ENCODE data around the gene ACSL1.

The ACSL1 gene

DNA sequence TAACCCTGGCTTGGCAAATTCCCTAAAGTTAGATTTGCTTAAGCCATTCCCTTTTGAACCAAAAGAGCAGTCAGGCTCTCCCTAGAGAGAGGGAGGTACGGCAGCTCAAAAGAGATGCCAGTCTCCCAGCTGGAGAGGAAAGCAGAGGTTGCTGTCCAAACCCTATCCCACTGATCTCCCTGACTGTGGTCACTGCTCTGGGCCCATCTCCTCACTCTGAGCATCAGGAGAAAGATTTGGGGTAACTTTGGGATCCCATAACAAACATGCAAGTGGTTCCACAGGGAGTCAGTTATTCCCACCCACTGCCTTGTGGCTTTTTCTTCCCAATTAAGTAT is 17.1 kb downstream of the ACSL1 start:
- no peak for DNase-seq

DNA sequence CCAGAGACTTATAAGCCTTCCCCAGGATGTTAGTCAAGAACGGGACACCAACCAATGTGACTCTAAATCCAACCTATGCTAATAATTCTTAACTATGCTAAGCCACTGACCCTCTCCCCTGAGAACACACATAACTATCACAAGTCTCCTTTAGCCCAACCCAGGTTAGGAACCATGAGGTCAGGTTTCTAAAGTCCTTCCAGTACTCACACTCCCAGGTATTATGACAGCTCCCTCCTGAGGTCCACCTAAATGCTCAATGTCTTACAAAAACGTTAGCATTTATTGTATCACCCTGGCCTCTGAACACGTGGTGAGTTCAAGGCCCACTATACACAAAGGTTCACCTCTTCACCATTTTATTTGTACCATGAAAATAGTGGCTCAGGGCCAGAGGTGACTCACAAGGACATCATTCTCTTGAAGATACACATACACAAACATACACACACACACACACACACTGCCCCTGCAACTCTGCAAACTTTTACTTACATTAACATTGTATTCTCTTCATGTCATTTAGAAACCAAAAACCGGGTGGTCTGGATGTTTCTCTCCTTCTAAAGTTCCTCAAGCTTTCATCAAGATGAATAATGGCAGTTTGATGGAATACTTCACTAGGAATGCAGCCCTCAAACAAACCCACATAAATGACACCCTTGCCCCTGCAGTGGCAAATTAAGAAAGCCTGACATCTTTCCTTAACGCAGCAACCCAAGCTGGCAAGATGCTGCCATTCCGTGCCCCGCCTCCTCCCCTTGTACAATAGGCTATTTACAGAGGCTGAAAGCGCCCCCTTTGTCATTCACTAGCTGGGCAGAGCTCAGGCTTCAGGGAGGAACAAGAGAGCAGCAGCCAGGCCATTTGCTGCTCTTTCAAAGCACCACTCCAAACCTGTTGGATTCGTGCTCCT is 17.7 kb downstream of the ACSL1 start:
- peak; percentile 88 for DNase-seq

DNA sequence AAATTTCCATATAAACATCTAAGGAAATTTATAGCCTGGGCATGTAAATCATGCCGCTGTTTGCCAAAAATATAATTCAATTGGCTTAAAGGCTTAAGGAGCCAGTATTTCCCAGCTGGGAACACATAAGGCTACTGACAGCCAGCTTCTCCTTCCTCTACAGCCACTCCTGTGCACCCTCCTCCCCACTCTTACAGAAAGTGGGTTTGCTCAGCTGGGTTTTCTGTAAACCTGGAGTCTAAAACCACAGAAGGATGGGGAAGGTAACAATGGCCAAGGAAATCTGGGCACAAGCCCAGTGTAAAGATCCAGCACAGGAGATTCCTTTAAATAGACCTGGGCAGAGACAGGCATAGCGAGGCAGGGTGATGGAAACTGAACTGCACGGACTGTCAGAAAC is 18.5 kb downstream of the ACSL1 start:
- DNase-seq = peak; percentile 31

DNA sequence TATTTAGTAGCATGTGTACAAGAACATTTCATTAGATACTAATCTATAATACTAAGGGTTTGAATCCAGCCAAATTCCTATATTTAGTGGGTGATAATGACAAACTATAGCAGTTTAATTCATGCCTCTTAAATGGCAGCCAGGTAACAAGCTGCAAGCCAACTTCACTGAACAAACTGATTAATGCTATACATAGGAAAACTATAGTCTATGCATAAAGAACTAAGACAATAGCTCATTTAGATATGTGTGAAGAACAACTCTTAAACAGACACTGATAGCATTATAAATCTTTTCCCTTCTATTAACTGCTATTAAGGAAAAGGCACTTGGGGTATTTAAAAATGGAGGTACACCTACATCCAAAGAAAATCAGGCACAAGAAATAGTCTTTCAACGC is 19.1 kb downstream of the ACSL1 start:
- DNase-seq = no peak

DNA sequence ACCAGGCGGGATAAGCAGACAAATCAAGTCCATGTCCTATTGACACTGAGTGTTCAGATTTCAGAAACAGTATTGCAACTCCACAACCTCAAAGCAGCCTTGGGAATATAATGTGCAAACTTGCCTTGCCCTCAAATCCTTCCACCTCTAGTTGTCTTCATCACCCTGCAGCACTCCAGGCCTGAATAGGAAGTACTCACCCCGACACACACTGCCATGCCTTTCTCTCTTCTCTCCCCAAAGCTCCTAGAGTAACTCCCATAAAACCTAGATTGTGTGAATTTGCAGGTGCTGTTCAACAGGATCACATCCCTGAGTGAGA is 19.6 kb downstream of the ACSL1 start:
- DNase-seq = no peak

DNA sequence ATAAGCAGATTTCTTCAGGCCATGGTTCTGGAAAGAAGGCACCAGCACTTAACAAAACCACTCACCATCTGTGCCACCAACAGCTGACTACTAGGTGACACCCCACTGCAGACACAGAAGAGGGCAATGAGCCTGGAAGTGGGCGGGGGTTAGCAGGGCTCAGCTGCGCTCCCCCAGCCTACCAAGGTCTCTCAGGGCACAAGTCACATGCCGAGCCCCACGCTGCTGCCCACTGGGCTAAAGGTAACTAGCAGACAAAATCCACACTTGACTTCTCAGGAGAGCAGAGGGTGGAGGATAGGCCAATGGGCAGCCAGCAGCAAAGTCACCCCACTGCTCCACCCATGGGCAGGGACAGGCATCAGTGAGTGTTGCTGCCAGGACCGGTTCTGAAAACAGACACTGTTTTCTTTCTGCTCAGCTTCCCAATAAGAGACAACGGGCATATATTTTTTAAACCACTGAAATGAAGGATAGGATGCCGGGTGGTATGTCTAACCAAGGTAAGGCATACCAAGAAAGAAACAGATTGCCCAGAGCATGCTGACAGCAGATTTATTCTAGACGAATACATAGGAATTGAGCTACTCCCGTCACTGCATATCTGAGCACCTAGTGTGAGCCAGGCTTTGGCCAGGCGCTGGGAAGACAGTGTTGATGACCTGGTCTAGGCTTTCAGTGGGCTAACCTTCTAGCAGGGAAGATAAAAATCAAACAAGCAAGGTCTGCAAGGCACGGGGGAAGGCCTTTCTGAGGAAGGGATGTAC is 20.1 kb downstream of the ACSL1 start:
- no peak for DNase-seq

DNA sequence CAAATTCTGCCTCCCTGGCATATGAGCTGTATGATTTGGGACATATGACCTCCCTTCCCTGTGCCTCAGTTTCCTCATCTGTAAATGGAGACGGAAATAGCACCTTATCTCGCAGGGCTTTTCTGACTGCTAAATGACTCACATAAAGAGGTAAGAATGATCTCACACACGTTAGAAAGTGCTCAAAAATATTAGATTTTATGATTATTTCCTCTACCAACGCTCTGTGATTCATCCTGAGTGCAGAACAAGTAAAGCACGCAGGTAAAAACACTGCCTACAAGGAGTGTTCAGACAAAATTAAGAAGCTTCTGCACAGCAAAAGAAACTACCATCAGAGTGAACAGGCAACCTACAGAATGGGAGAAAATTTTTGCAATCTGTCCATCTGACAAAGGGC is 21.1 kb downstream of the ACSL1 start:
- no peak for DNase-seq

DNA sequence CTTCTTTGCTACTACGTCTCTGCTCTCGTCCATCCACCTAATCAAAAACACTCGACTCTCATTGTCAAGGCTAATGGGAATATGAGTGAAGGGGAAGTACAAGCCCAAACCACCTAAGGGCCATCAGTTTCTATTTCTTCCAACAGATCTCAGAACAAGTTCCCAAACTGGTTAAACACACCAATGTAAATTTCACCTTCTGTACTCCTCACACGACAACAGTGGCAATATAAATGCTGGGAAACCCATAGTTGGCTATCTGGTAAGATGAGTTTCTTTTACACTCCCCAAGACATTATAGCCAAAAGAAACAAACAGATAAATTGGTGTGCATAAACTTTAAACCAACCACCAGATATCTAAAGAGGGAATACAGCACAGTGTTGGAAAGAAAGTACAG is 21.9 kb downstream of the ACSL1 start:
- no peak for DNase-seq

DNA sequence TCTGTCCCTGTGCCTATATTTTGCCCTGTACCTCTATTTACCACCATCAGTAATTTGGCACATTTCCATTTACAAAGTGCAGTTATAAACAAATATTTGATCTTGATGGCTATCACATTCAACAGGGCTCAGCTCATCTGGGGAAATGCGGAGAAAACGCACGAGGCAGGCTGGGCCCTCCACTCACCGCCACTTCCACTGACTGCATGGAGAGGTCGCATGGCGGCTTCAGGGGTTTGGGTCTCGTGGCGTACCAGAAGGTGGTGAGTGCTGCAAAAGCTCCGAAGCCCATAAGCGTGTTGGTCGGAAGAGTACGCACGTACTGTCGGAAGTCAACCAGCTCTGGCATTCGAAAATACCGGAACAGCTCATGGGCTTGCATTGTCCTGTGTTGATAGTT is 22.6 kb downstream of the ACSL1 start:
- no peak for DNase-seq

DNA sequence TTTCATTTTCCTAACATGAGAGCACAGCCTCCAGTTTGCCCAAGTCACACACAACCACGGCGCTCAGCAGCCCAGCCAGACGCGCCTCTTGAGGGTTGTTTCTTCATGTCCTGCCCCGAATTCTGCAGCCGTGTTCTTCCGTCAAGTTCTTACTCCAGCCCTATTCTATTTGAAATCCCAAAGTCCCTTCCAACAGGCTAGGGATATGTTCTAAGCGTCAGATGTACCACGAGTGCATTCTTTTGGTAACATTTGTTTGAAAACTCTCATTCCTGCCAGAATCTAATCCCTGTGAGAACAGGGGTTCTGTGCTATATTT is 23.1 kb downstream of the ACSL1 start:
- no peak for DNase-seq

DNA sequence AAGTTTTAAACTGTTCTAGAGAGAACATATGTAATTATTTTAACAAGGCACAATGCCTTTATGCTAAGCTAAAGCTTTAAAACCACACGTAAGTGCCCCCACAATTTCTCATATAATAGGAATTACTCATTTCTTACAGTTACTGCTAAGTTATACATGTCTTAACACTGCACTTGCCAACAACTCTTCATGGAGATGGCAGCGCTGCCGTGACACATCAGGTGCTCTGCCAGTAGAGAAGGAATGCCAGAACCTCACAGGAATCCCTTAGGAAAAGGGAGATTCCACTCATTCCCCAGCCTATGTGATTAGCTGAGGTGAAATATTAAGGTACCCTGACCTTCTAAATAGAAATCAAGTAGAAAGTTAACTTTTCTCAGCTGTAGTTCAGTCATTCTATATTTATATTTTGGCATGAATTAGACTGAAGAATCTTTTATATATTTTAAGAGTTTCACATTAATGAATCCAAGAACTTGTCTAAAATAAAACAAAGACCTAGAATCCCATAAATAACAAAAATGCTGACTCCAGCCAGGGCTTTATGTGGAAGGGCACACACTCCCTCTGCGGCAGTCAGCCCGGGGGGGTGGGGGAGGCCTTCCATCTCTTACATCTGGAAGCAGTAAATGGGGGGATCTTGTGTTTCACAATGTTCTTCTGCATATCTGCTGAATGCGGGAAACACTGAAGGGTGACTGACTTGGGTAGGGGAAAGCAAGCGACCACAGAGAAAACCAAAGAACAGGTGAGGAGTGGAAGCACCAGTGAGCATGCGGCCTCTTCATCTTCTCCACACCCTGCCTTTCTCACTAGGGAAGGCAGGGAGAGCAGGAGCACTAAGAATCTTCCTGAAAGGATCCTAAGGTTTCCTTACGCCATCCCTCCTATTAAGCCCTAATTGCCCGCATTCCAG is 23.7 kb downstream of the ACSL1 start:
- no peak for DNase-seq

DNA sequence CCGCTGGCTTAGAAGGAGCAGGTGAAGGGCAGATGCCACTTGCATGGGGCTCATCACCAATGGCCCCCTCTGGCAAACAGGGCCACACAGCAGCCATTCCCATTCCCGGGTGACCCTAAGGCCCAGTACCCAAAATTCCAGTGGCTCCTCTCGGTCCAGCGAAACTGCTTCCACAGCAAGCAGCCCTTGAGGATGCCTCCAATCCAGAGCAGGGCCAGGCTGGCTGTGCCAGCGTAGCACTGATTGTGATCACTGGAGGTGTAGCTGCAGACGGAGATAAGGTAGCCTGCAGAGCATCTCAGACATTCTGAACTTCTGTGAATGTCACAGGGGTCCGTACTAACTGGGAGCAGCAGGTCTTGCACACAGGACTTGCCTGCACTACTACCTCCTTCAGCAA is 27.3 kb downstream of the ACSL1 start:
- DNase-seq = no peak

DNA sequence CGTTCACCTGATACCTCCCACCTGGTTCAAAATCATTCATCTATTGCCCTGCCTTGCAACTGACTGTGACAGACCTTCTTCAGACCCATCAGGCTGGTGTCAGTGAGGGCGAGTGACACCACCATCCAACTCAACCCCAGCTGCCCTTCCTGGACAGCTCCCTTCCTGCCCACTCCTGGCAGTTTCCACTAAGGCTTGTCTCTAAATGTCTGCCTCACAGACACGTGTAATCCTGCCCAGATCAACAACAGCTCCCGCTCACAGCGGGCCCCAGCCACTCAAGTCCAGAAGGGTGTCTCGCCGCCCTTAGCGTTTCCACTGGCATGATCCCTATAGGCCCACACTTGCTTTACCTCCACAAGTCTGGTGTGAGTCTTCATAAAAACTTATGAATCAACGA is 28.9 kb downstream of the ACSL1 start:
- no peak for DNase-seq

DNA sequence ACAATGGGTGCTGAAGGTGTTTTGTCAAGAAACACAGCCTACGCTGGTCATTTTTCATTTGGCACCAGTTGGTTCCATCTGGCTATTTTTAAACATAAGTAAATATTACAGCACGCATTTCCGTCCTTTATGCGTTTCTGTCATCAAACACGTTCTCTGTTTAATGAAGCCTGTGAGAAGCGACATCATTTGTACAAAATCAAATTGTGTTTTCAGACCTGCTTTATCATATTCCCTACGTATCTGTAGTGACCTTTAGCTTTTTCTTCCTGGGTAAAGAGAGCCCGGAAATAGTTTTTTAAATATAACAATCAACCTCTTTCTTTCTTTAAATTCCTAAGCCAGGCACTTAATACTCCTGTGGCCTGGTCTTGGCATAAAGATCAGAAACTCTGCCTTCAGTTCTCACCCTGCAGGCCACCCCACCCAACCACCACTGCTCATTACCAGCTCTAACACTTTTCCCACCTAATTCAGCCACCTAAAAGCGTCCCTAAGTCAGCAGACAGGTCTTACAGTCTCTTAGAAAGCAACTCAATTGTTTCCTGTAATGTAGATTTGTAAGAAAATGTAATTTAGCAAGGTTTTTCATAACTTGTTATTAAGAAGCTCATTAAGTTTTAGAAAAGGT is 30.4 kb downstream of the ACSL1 start:
- no peak for DNase-seq

DNA sequence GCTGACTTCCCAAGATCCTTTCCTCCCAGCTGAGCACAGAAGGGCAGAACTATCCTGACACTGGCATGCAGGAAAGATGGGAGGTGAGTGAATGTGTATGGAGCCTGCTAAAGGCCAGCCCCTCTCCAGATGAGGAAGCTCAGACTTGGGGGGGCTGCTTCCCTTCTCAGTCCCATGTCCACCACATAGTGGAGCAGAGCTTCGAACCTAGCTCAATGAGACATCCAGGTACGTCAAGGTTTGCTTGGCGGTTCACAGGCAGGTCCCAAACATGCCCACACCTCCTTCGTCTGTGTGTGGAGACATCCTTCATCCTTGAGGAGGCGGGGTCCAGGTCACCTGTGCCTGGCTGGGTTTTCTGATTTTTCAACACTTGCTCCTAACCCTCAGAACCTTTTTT is 31.3 kb downstream of the ACSL1 start:
- no peak for DNase-seq

DNA sequence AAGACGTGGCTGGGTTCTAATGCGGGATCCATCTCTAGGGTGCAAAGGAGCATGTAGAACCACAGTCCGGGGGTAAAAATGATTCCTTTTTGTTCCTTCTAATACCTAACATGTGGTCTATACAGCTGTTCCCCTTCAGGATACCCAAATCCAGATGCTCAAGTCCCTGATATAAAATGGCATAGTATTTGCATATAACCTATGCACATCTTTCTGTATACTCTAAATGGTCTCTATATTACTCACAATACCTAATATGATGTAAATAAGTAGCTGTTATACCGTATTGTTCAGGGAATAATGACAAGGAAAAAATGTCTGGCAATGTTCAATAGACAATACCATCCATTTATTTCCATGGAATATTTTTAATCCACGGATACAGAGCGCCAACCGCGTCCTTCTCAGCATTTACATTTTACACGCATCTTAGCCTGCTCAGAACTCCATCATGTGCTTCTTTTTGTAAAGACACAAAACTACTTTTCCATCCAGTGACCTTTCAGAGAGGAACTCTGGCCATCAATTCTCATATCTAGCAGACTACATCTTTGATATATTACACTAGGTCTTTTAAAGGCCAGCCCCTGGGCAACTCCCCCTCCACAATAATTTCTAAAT is 31.9 kb downstream of the ACSL1 start:
- no peak for DNase-seq

DNA sequence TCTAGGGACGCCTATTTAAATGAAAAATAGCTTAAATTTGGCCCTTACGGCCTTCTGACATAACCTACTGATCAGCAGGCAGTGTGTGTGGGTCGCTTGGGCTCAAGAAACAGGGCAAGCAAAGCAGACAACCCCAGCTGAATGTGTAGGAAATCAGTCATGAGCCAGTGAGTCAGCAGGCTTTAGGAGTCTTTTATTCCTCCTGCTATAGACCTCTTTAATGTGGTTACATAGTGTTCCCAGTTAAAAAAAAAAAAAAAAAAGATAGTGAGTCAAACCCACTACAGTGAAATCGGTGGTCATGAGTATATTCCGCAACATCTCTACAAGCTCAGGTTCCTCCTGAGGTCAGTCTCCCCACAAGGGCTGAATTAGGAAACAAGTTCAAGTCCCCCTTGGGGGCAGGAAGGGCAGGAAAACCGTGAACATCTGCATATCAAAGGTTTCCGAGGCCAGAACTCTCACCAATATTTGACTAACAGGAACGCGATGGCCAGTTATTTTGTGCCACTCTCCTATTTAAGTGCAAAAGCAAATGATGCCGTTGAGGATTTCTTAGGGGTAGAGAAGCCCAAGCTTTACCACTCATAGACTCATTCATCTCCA is 32.7 kb downstream of the ACSL1 start:
- no peak for DNase-seq

DNA sequence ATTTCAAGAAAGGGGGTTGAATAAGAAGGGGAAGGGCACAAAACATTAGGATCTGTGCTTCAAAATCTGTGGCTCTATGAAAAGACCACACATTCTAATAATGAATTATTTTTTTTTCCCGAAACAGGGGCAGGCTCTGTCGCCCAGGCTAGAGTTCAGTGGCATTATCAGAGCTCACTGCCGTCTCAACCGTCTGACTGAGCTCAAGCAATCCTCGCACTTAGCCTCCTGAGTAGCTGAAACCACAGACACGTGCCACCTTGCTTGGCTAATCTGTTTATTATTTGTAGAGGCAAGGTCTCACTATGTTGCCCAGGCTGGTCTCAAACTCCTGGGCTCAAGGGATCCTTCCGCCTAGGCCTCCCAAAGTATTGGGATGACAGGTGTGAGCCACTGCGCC is 33.4 kb downstream of the ACSL1 start:
- DNase-seq = no peak

DNA sequence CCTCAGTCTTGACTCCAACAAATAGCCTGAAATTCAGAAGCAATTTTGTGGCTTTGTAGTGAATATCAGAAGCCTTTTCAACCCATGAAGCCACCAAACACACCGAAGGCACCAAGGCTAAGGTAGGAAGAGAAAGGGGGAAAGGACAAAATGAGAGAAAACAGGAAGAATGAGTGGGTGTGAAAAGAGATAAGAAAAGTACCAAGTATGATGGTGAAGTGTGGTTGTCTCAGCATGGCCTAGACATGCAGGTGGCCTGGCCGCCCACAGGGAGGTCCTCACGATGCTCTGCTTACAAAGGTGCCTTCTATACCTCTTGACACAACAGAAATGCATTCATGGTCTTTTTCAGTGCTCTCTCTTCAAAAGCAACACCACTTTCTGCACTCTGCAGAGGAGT is 34.9 kb downstream of the ACSL1 start:
- DNase-seq = no peak

DNA sequence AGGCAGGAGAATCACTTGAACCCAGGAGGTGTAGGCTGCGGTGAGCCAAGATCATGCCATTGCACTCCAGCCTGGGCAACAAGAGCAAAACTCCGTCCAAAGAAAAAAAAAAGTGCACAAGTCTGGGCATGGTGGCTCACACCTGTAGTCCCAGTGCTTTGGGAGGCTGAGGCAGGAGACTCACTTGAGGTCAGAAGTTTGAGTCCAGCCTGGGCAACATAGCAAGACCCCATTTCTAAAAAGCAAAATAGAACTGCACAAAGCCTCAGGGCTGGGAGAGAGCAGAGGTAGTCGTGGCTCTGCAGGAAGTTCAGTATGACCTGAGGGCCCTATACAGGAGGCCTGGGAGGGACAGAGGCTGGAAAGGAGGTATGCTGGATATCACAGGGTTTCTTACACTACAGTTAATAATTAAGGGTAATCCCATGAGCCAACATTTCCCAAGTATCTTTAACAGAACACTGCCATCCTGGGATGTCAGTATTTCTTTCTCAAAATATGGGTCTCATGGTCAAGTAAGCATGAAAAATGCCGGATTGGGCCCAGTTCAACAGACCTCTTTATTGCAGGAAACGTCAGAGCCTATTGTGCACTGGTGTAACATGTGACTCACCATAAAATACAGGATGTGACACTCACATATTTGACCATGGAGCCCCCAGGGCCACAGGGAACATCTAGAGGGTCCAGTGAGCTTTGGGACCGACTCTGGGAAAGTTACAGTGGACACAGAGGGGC is 37.8 kb downstream of the ACSL1 start:
- DNase-seq = no peak

DNA sequence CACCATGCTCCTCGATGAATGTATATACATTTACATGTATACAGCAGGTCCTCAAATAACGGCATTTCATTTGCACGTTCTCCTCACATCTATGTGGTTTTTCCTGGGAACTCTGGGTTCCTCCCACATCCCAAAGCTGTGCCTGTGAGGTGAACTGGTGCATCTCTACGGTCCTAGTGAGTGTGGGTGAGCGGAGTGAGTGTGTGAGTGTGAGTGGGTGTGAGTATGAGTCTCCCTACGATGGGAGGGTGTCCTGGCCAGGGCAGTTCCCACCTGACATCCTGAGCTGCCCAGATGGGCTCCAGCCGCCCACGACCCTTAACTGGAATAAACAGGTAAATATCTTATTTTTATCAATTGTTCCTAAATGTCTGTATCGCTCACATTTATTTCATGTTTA is 40.0 kb downstream of the ACSL1 start:
- no peak for DNase-seq

All from NCI-H1092 treated with DMSO at 0.1 percent for 48 hours (cell line).